Retinal pigment epithelial cell (primary cell): Measurements from ENCODE around the gene C12orf57.

ENCODE experiments used
- DNase-seq: peaks from one replicate; pipeline ENCODE4 v3.0.0-alpha.2; 2010; ENCODE audit warnings: low read depth
- H3K4me3 ChIP-seq: 2 replicates; pipeline ENCODE4 v1.5.1; 2011; ENCODE audit warnings: mild to moderate bottlenecking, low read length, control low read depth, moderate library complexity
- CTCF ChIP-seq: conservative IDR thresholded peaks from 2 replicates; pipeline ENCODE4 v1.5.1; 2011; ENCODE audit warnings: low read depth, low read length, control low read depth, inconsistent platforms

C12orf57 gene

GRCh38 chr12:6934110-6934509, 9.7 kb upstream of the C12orf57 start:
- DNase-seq, result no peak
- TF ChIP-seq CTCF, result no peak
- H3K4me3 ChIP-seq, result no peak overlapping the region

GRCh38 chr12:6935371-6936193, 8.2 kb upstream of the C12orf57 start:
- no peak overlapping the region for H3K4me3 ChIP-seq
- no peak for DNase-seq
- TF ChIP-seq CTCF, result no peak

GRCh38 chr12:6936194-6936635, 7.6 kb upstream of the C12orf57 start:
- TF ChIP-seq CTCF, result no peak
- no peak for DNase-seq

DNA sequence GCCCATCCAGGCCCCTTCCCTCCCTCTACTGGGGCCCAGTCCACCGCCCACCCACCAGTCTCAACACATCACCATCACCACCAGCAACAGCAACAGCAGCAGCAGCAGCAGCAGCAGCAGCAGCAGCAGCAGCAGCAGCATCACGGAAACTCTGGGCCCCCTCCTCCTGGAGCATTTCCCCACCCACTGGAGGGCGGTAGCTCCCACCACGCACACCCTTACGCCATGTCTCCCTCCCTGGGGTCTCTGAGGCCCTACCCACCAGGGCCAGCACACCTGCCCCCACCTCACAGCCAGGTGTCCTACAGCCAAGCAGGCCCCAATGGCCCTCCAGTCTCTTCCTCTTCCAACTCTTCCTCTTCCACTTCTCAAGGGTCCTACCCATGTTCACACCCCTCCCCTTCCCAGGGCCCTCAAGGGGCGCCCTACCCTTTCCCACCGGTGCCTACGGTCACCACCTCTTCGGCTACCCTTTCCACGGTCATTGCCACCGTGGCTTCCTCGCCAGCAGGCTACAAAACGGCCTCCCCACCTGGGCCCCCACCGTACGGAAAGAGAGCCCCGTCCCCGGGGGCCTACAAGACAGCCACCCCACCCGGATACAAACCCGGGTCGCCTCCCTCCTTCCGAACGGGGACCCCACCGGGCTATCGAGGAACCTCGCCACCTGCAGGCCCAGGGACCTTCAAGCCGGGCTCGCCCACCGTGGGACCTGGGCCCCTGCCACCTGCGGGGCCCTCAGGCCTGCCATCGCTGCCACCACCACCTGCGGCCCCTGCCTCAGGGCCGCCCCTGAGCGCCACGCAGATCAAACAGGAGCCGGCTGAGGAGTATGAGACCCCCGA, 7.0 kb upstream of the C12orf57 start:
- no peak for TF ChIP-seq CTCF
- H3K4me3 ChIP-seq, result peak overlapping the region; percentile 55
- no peak for DNase-seq

More at GRCh38 chr12:6936194-6936635, 7.6 kb upstream of the C12orf57 start:
- no peak overlapping the region for H3K4me3 ChIP-seq

- TF ChIP-seq CTCF, result peak; percentile 96
- H3K4me3 ChIP-seq, result peak overlapping the region; percentile 55
- DNase-seq, result peak; percentile 78
These were observed 6.1 kb upstream of the C12orf57 start for GRCh38 chr12:6937481-6938352.

DNA sequence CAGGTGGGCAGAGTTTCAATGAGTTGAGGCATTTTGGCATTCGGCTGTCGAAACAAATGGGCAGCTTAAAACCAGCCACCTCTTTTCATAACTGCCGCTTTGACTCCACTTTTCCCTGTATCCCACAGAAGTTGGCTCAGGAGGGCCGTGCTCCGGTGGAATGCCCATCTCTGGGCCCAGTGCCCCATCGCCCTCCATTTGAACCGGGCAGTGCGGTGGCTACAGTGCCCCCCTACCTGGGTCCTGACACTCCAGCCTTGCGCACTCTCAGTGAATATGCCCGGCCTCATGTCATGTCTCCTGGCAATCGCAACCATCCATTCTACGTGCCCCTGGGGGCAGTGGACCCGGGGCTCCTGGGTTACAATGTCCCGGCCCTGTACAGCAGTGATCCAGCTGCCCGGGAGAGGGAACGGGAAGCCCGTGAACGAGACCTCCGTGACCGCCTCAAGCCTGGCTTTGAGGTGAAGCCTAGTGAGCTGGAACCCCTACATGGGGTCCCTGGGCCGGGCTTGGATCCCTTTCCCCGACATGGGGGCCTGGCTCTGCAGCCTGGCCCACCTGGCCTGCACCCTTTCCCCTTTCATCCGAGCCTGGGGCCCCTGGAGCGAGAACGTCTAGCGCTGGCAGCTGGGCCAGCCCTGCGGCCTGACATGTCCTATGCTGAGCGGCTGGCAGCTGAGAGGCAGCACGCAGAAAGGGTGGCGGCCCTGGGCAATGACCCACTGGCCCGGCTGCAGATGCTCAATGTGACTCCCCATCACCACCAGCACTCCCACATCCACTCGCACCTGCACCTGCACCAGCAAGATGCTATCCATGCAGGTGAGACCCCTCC, 5.2 kb upstream of the C12orf57 start:
- H3K4me3 ChIP-seq, result peak overlapping the region; percentile 55
- DNase-seq, result no peak

More for the DNA sequence above, 5.2 kb upstream of the C12orf57 start:
- TF ChIP-seq CTCF, result no peak
